ENCODE measurements around the gene CDK3. TPM values are rescaled to one million over a fixed set of nuclear protein-coding genes. Genes with fewer than 3 reads are reported as not detected.

Gene CDK3
- total RNA-seq, 4 donors from 2014 or later: 5.4 to 24.6 (median 16.9) TPM; not detected in 1

- TF ChIP-seq EP300 (IDR thresholded peaks at IDR 0.05; ENCODE audit: low read depth) (no peak), POLR2A (IDR thresholded peaks at IDR 0.05) (no peak)
- Histone ChIP-seq H3K36me3 (no peaks in the 10 kb centered on the region), H3K27me3 (no peaks in the 10 kb centered on the region), H3K27ac (no peak overlapping the region), H3K4me3 (no peak overlapping the region), H3K9me3 (no peaks in the 10 kb centered on the region), H3K4me1 (peaks cover 0 to 24% (median 12%) of the 10 kb centered on the region in 4 donors)
- 89 to 95% methylated on average over 7 to 22 of the region's 28 CpGs for WGBS, 2 donors (ENCODE audit: low coverage in 1 of 2)
- intact Hi-C loops (cut with DNase I; ENCODE audit: low total_unique reads) (no loop called here), in situ Hi-C loops (cut with MboI; ENCODE audit: low pct_ligation_motif_present in 1 of 4, low pct_unique_long_range_greater_than_20kb in 1 of 4, low sequenced_read_pairs in 3 of 4) (loop anchor here in 2 of 4 donors (25.0 kb wide), 1 partner anchor 264 kb away; no protein-coding TSS in a partner anchor)
- DNase-seq: no peak
Observed at GRCh38 chr17:76022973-76023899, 22.6 kb downstream of the CDK3 start.

GRCh38 chr17:76023900-76024237 is 23.2 kb downstream of the CDK3 start:
- peaks cover 2 to 30% (median 16%) of the 10 kb centered on the region in 4 donors for H3K4me1 ChIP-seq
- H3K36me3 ChIP-seq: no peaks in the 10 kb centered on the region
- H3K27ac ChIP-seq: peak overlapping the region in 1 of 4 donors; percentile 17
- no peak for TF ChIP-seq POLR2A (IDR thresholded peaks at IDR 0.05)
- no peak for TF ChIP-seq POLR2AphosphoS5 (IDR thresholded peaks at IDR 0.05)
- TF ChIP-seq CTCF (IDR thresholded peaks at IDR 0.05): no peak
- TF ChIP-seq EP300 (IDR thresholded peaks at IDR 0.05; ENCODE audit: low read depth): no peak
- intact Hi-C loops (cut with DNase I; ENCODE audit: low total_unique reads): no loop called here
- in situ Hi-C loops (cut with MboI; ENCODE audit: low pct_ligation_motif_present in 1 of 4, low pct_unique_long_range_greater_than_20kb in 1 of 4, low sequenced_read_pairs in 3 of 4): loop anchor here in 2 of 4 donors (25.0 kb wide), 1 partner anchor 263 kb away; no protein-coding TSS in a partner anchor
- no peak overlapping the region for H3K4me3 ChIP-seq
- no peak for DNase-seq
- no peaks in the 10 kb centered on the region for H3K9me3 ChIP-seq
- no peaks in the 10 kb centered on the region for H3K27me3 ChIP-seq
- WGBS, 2 donors (ENCODE audit: low coverage in 1 of 2): 89% methylated on average over 9 of the region's 9 CpGs; no CpG with 5 or more reads in 1 of the 2 donors

- no peak overlapping the region for H3K4me3 ChIP-seq
- H3K4me1 ChIP-seq: peaks cover 6 to 35% (median 20%) of the 10 kb centered on the region in 4 donors
- 87% methylated on average over 6 of the region's 9 CpGs; no CpG with 5 or more reads in 1 of the 2 donors for WGBS, 2 donors (ENCODE audit: low coverage in 1 of 2)
- H3K36me3 ChIP-seq: no peaks in the 10 kb centered on the region
- no peak for TF ChIP-seq POLR2A (IDR thresholded peaks at IDR 0.05)
- TF ChIP-seq POLR2AphosphoS5 (IDR thresholded peaks at IDR 0.05): no peak
- TF ChIP-seq EP300 (IDR thresholded peaks at IDR 0.05; ENCODE audit: low read depth): no peak
- no peak for TF ChIP-seq CTCF (IDR thresholded peaks at IDR 0.05)
- peak overlapping the region in 1 of 4 donors; percentile 17 for H3K27ac ChIP-seq
- no peaks in the 10 kb centered on the region for H3K27me3 ChIP-seq
- no peak for DNase-seq
- intact Hi-C loops (cut with DNase I; ENCODE audit: low total_unique reads) (no loop called here), in situ Hi-C loops (cut with MboI; ENCODE audit: low pct_ligation_motif_present in 1 of 4, low pct_unique_long_range_greater_than_20kb in 1 of 4, low sequenced_read_pairs in 3 of 4) (loop anchor here in 2 of 4 donors (25.0 kb wide), 1 partner anchor 263 kb away; no protein-coding TSS in a partner anchor)
- no peaks in the 10 kb centered on the region for H3K9me3 ChIP-seq
Observed at GRCh38 chr17:76024353-76024752, 23.7 kb downstream of the CDK3 start.

- 80% methylated on average over 11 of the region's 12 CpGs; no CpG with 5 or more reads in 1 of the 2 donors for WGBS, 2 donors (ENCODE audit: low coverage in 1 of 2)
- Histone ChIP-seq H3K9me3 (no peaks in the 10 kb centered on the region), H3K36me3 (no peaks in the 10 kb centered on the region), H3K27me3 (no peaks in the 10 kb centered on the region), H3K4me1 (peaks cover 8 to 44% (median 28%) of the 10 kb centered on the region in 4 donors), H3K4me3 (no peak overlapping the region), H3K27ac (peak overlapping the region in 2 of 4 donors; percentile 17 to 82)
- DNase-seq: no peak
- TF ChIP-seq POLR2A (IDR thresholded peaks at IDR 0.05): no peak
- TF ChIP-seq EP300 (IDR thresholded peaks at IDR 0.05; ENCODE audit: low read depth): no peak
- TF ChIP-seq POLR2AphosphoS5 (IDR thresholded peaks at IDR 0.05): no peak
- TF ChIP-seq CTCF (IDR thresholded peaks at IDR 0.05): no peak
- in situ Hi-C loops (cut with MboI; ENCODE audit: low pct_ligation_motif_present in 1 of 4, low pct_unique_long_range_greater_than_20kb in 1 of 4, low sequenced_read_pairs in 3 of 4): no loop called here
- intact Hi-C loops (cut with DNase I; ENCODE audit: low total_unique reads): no loop called here
Observed at GRCh38 chr17:76025294-76025693, 24.6 kb downstream of the CDK3 start.
